ENCODE results near the gene NOL7. TPM values are rescaled to one million over a fixed set of nuclear protein-coding genes. Genes with fewer than 3 reads are reported as not detected.

Gene NOL7
- total RNA-seq, 1 donor from 2014 or later = 52.0 TPM

- Histone ChIP-seq H3K4me1 (no peaks in the 10 kb centered on the region), H3K36me3 (peaks cover 78% of the 10 kb centered on the region), H3K27ac (no peak overlapping the region), H3K27me3 (no peaks in the 10 kb centered on the region), H3K4me3 (no peak overlapping the region), H3K9me3 (no peaks in the 10 kb centered on the region)
- intact Hi-C loops (cut with DNase I) = no loop called here
- DNase-seq = no peak
- ATAC-seq = no peak
- TF ChIP-seq CTCF (IDR thresholded peaks at IDR 0.05) = no peak
These were observed 18.1 kb upstream of the NOL7 start for GRCh38 chr6:13597073-13597472.

- DNase-seq = no peak
- Histone ChIP-seq H3K36me3 (peaks cover 74% of the 10 kb centered on the region), H3K27ac (no peak overlapping the region), H3K4me3 (no peak overlapping the region), H3K9me3 (no peaks in the 10 kb centered on the region), H3K4me1 (no peaks in the 10 kb centered on the region), H3K27me3 (no peaks in the 10 kb centered on the region)
- no peak for TF ChIP-seq CTCF (IDR thresholded peaks at IDR 0.05)
- ATAC-seq = no peak
- intact Hi-C loops (cut with DNase I) = no loop called here
These were observed 15.1 kb upstream of the NOL7 start for GRCh38 chr6:13600036-13600435.

GRCh38 chr6:13604135-13604534 lies 11.0 kb upstream of the NOL7 start:
- H3K9me3 ChIP-seq = no peaks in the 10 kb centered on the region
- H3K27ac ChIP-seq = no peak overlapping the region
- intact Hi-C loops (cut with DNase I) = no loop called here
- H3K4me3 ChIP-seq = no peak overlapping the region
- H3K27me3 ChIP-seq = no peaks in the 10 kb centered on the region
- H3K36me3 ChIP-seq = peaks cover 44% of the 10 kb centered on the region
- ATAC-seq (no peak), DNase-seq (no peak)
- H3K4me1 ChIP-seq = no peaks in the 10 kb centered on the region
- TF ChIP-seq CTCF (IDR thresholded peaks at IDR 0.05) = no peak

- H3K9me3 ChIP-seq = no peaks in the 10 kb centered on the region
- no peaks in the 10 kb centered on the region for H3K4me1 ChIP-seq
- H3K36me3 ChIP-seq = peaks cover 43% of the 10 kb centered on the region
- no peak for ATAC-seq
- intact Hi-C loops (cut with DNase I) = no loop called here
- H3K27me3 ChIP-seq = no peaks in the 10 kb centered on the region
- no peak overlapping the region for H3K27ac ChIP-seq
- no peak for TF ChIP-seq CTCF (IDR thresholded peaks at IDR 0.05)
- no peak overlapping the region for H3K4me3 ChIP-seq
- DNase-seq = no peak
These were observed 10.4 kb upstream of the NOL7 start for GRCh38 chr6:13604546-13605416.

GRCh38 chr6:13605634-13606033 lies 9.5 kb upstream of the NOL7 start:
- intact Hi-C loops (cut with DNase I) = no loop called here
- Histone ChIP-seq H3K36me3 (peaks cover 35% of the 10 kb centered on the region), H3K27ac (no peak overlapping the region), H3K4me3 (no peak overlapping the region), H3K4me1 (no peaks in the 10 kb centered on the region), H3K27me3 (no peaks in the 10 kb centered on the region), H3K9me3 (no peaks in the 10 kb centered on the region)
- no peak for DNase-seq
- no peak for ATAC-seq
- TF ChIP-seq CTCF (IDR thresholded peaks at IDR 0.05) = no peak
